ENCODE measurements around the gene PAX5.
A peak's percentile ranks its signal among the peaks of the same experiment; 100 is the strongest.

The PAX5 gene

DNA sequence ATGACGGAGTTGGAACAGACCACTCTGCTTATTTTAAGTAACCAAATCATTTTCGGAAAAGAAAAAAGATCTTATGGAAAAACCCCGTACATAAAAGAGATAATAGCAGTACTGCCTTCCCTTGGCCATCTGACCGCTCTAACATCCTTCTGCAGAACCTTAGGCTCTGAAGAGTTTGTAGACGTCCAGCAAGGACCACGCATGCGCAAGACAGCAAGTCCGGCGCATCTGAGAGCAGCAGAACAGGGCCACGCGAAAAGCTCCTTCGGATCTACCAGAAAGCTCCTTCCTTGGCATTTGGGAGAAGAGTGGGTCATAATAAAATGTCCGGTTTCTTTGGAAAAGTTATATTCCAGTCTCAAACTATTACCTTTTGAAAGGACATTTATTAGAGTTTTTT is 26.8 kb downstream of the PAX5 start:
- Histone ChIP-seq H3K36me3 (ENCODE audit: insufficient read depth, low read depth, low read length) (no peaks in the 10 kb centered on the region), H3K27me3 (ENCODE audit: insufficient read depth, low read length) (peaks cover 60% of the 10 kb centered on the region), H3K4me1 (ENCODE audit: insufficient read depth, low read length) (no peaks in the 10 kb centered on the region), H3K27ac (ENCODE audit: low read length) (no peak overlapping the region), H3K9me3 (ENCODE audit: insufficient read depth, low read depth, low read length) (no peaks in the 10 kb centered on the region), H3K4me3 (ENCODE audit: low read length) (no peak overlapping the region), H3K9ac (ENCODE audit: low read depth, low read length) (no peak overlapping the region)

DNA sequence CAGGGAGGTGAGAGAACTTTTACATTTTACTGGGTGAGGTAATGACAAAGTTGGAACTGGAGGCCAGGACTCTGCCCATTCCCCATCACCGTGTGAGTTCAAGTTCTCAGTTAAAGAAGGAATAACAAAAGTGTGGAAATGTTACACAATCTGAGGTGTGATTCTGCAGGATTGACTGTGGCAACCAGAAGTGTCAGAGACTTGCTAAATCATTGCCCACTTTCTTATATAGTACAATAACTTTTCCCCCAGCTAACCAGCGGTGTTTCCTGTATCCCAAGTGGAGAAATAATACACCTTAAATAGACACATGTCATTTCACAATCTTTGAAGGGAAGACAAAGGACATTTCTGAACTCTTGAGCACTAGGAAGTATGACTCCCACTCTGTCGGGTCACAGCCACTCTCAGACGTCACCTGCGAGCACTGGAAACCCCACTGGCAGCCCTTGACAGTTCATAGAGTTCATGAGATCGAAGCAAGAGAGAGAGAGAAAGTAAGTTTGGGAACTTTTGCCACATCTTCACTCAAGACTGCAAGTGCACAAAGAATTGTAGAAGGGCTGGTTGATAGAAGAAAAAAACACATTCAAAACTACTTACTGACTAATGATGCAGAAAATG is 28.4 kb downstream of the PAX5 start:
- H3K9ac ChIP-seq (ENCODE audit: low read depth, low read length) = no peak overlapping the region
- peaks cover 74% of the 10 kb centered on the region for H3K27me3 ChIP-seq (ENCODE audit: insufficient read depth, low read length)
- H3K4me3 ChIP-seq (ENCODE audit: low read length) = no peak overlapping the region
- H3K27ac ChIP-seq (ENCODE audit: low read length) = no peak overlapping the region
- no peaks in the 10 kb centered on the region for H3K9me3 ChIP-seq (ENCODE audit: insufficient read depth, low read depth, low read length)
- H3K4me1 ChIP-seq (ENCODE audit: insufficient read depth, low read length) = no peaks in the 10 kb centered on the region
- H3K36me3 ChIP-seq (ENCODE audit: insufficient read depth, low read depth, low read length) = no peaks in the 10 kb centered on the region

DNA sequence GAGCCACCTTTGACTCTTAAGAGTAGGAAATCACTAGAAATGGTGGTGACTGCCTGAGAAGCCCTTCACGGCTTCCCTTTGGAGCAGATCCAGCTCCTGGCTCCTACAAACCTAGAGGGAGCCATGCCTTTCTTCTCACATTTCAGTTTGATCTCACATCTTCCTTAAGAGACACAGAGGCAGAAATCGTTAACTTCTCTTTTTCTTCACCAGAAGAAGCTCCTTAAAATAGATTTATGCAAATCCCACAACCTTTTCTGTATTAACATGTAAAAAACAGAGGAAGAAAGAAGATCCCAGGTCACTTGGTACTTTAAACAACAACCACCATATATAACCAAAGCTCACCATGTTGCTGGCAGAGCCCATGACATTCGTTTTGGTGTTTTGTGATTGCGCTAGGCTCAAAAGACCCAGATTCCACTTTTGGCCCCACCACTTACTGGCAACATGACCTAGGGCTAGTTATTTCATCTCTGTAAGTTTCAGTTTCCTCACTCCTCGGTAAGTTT is 29.6 kb downstream of the PAX5 start:
- no peak overlapping the region for H3K9ac ChIP-seq (ENCODE audit: low read depth, low read length)
- no peak overlapping the region for H3K27ac ChIP-seq (ENCODE audit: low read length)
- H3K4me1 ChIP-seq (ENCODE audit: insufficient read depth, low read length) = no peaks in the 10 kb centered on the region
- no peaks in the 10 kb centered on the region for H3K9me3 ChIP-seq (ENCODE audit: insufficient read depth, low read depth, low read length)
- H3K27me3 ChIP-seq (ENCODE audit: insufficient read depth, low read length) = peaks cover 85% of the 10 kb centered on the region
- no peaks in the 10 kb centered on the region for H3K36me3 ChIP-seq (ENCODE audit: insufficient read depth, low read depth, low read length)
- H3K4me3 ChIP-seq (ENCODE audit: low read length) = no peak overlapping the region

DNA sequence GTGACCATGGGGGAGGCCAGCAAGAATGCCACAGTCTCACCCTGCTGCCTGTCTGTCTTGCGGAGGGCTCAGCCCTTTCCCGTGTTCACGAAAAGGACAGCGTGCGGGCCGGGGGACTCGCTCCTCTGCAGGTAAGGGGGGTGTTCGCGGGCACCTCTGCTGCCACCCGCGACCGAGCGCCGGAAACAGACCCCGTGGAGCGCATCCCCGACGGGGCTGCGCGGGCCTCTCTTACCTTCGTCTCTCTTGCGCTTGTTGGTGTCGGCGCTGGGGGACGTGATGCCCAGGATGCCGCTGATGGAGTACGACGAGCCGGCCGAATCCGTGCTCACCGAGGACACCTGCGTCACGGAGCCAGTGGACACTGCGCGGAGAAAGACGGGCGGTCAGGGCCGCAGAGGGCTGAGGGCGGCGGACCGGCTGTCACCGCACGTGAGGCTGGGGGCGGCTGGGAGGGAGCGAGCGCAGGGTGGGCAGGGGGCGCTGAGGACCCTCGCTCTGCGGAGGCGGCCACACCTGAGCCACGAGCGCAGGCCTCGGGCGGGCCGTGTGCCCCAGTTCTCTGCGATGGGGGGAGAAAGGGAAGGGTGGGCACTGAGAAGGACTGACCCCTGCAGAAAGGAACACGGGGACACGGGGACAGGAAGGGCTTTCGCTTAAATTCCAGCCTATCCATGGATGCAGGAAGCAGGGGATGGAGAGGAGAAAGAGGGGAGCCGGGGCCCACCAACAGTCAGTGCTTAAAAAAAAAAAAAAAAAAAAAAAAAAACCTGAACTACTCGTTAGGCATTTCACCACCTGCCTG is 31.5 kb downstream of the PAX5 start:
- H3K27me3 ChIP-seq (ENCODE audit: insufficient read depth, low read length) = peaks cover 93% of the 10 kb centered on the region
- peak overlapping the region; percentile 61 for H3K4me3 ChIP-seq (ENCODE audit: low read length)
- H3K4me1 ChIP-seq (ENCODE audit: insufficient read depth, low read length) = no peaks in the 10 kb centered on the region
- no peak overlapping the region for H3K9ac ChIP-seq (ENCODE audit: low read depth, low read length)
- H3K27ac ChIP-seq (ENCODE audit: low read length) = no peak overlapping the region
- no peaks in the 10 kb centered on the region for H3K9me3 ChIP-seq (ENCODE audit: insufficient read depth, low read depth, low read length)
- no peaks in the 10 kb centered on the region for H3K36me3 ChIP-seq (ENCODE audit: insufficient read depth, low read depth, low read length)

DNA sequence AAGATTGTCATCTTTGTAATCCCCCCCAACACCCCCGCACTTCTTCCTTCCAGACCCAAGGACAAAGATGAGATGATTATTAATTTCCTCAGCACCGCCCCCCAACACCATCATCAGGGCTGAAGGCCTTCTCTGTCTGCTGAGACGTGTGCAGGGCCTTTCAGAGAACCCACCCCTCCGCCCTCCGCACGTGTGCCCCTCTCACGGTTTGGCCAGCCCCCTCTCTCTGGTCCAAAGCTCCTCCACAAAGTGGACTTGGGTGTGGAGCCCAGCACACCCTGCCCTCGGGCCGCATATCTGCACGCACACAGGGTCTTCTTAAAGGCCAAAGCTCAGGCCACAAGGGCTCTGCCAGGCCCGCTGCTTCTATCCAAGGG is 32.0 kb downstream of the PAX5 start:
- H3K36me3 ChIP-seq (ENCODE audit: insufficient read depth, low read depth, low read length) = no peaks in the 10 kb centered on the region
- H3K9ac ChIP-seq (ENCODE audit: low read depth, low read length) = no peak overlapping the region
- H3K4me1 ChIP-seq (ENCODE audit: insufficient read depth, low read length) = no peaks in the 10 kb centered on the region
- peak overlapping the region; percentile 61; the same call in 1 of the 2 replicates for H3K4me3 ChIP-seq (ENCODE audit: low read length)
- H3K9me3 ChIP-seq (ENCODE audit: insufficient read depth, low read depth, low read length) = no peaks in the 10 kb centered on the region
- H3K27me3 ChIP-seq (ENCODE audit: insufficient read depth, low read length) = peaks cover 93% of the 10 kb centered on the region
- H3K27ac ChIP-seq (ENCODE audit: low read length) = no peak overlapping the region

DNA sequence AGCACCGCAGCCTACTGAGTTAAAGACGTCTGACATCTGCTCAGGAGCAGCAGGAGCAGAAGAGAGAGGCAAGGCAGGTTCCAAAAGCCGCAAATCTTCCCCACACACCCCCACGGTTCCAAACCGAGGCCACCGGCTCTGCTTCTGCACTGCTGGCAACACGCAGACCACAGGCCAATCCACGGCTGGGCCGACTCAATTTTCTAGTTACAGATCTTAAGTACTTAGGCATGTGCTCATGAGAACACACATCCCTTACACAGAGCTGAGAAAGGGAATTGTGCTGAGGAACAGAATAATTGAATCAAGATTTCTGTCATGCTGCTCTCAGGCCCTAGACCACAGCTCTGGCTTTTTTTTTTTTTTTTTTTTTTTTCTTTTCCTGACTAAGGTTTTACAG is 32.6 kb downstream of the PAX5 start:
- Histone ChIP-seq H3K9ac (ENCODE audit: low read depth, low read length) (no peak overlapping the region), H3K27me3 (ENCODE audit: insufficient read depth, low read length) (peaks cover 93% of the 10 kb centered on the region), H3K27ac (ENCODE audit: low read length) (no peak overlapping the region), H3K4me1 (ENCODE audit: insufficient read depth, low read length) (no peaks in the 10 kb centered on the region), H3K4me3 (ENCODE audit: low read length) (no peak overlapping the region), H3K9me3 (ENCODE audit: insufficient read depth, low read depth, low read length) (no peaks in the 10 kb centered on the region), H3K36me3 (ENCODE audit: insufficient read depth, low read depth, low read length) (no peaks in the 10 kb centered on the region)

DNA sequence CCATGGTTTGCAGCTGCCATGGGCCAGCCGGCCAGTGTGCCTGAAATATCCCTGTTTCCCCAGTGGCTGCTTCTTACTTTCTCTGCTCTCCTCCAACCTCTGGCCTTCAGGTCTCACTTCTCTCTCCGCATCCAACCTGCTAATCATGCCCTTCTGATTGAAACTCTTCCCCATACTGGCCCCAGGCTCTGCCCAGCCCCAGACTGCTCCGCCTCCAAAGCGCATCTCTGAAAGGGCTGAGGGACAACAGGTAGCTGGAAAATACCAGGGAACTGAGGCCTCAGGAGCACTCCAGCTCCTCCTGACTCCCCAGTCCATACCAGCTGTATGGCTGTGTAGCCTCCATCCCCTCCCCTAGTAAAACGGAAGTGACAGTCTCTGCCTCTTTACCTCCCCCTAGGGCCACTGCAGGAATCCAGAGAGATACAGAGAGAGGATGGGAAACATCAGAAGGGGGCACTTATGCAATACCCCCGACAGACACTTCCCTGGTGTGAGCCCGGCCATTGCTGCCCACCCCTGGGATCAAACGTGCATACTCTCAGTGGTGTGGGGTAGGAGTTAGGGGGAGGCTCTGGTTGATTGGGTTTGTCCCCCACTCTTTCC is 34.2 kb downstream of the PAX5 start:
- Histone ChIP-seq H3K4me3 (ENCODE audit: low read length) (no peak overlapping the region), H3K9me3 (ENCODE audit: insufficient read depth, low read depth, low read length) (no peaks in the 10 kb centered on the region), H3K27me3 (ENCODE audit: insufficient read depth, low read length) (peaks cover 82% of the 10 kb centered on the region), H3K36me3 (ENCODE audit: insufficient read depth, low read depth, low read length) (no peaks in the 10 kb centered on the region), H3K4me1 (ENCODE audit: insufficient read depth, low read length) (no peaks in the 10 kb centered on the region), H3K9ac (ENCODE audit: low read depth, low read length) (no peak overlapping the region), H3K27ac (ENCODE audit: low read length) (no peak overlapping the region)

DNA sequence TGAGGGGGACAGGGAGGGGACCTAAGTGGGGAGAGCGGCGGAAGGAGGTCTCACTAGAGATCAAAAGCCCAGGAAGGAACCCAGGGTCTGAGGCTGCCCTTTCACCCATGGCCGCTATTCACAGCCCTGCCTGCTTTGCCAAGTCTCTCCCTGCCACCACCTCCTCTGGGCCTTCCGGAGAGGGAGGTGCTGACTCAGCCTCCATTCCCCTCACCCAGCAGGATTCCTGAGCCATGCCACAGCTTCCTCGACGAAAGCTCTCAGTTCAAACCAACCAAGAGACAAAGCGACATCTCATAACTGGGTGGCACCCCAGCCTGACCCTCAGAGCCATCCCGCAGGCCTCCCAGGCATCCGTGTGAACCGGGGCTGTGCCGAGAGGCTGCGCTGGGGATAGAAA is 36.7 kb downstream of the PAX5 start:
- no peaks in the 10 kb centered on the region for H3K4me1 ChIP-seq (ENCODE audit: insufficient read depth, low read length)
- H3K9ac ChIP-seq (ENCODE audit: low read depth, low read length) = no peak overlapping the region
- peaks cover 63% of the 10 kb centered on the region for H3K27me3 ChIP-seq (ENCODE audit: insufficient read depth, low read length)
- H3K27ac ChIP-seq (ENCODE audit: low read length) = no peak overlapping the region
- no peaks in the 10 kb centered on the region for H3K36me3 ChIP-seq (ENCODE audit: insufficient read depth, low read depth, low read length)
- no peaks in the 10 kb centered on the region for H3K9me3 ChIP-seq (ENCODE audit: insufficient read depth, low read depth, low read length)
- H3K4me3 ChIP-seq (ENCODE audit: low read length) = no peak overlapping the region

DNA sequence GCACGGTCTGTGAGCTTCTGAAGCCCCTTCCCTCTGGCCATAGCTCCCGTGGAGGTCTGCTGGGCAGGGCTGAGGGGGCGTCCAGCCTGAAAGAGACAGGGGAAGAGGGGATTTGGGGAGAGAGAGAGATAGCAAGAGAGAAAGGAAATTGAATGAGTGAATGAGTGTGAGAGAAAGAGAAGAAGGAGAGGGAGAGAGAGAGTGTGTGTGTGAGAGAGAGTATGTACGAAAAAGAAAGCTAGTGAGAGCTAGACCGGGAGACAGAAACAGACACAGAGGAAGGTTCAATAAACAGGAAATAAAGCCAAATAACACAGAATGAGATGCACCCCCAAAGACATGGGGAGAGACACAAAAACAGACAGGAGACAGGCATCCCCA is 37.4 kb downstream of the PAX5 start:
- no peaks in the 10 kb centered on the region for H3K36me3 ChIP-seq (ENCODE audit: insufficient read depth, low read depth, low read length)
- H3K27ac ChIP-seq (ENCODE audit: low read length) = no peak overlapping the region
- peaks cover 63% of the 10 kb centered on the region for H3K27me3 ChIP-seq (ENCODE audit: insufficient read depth, low read length)
- H3K9me3 ChIP-seq (ENCODE audit: insufficient read depth, low read depth, low read length) = no peaks in the 10 kb centered on the region
- no peak overlapping the region for H3K4me3 ChIP-seq (ENCODE audit: low read length)
- H3K9ac ChIP-seq (ENCODE audit: low read depth, low read length) = no peak overlapping the region
- H3K4me1 ChIP-seq (ENCODE audit: insufficient read depth, low read length) = no peaks in the 10 kb centered on the region

DNA sequence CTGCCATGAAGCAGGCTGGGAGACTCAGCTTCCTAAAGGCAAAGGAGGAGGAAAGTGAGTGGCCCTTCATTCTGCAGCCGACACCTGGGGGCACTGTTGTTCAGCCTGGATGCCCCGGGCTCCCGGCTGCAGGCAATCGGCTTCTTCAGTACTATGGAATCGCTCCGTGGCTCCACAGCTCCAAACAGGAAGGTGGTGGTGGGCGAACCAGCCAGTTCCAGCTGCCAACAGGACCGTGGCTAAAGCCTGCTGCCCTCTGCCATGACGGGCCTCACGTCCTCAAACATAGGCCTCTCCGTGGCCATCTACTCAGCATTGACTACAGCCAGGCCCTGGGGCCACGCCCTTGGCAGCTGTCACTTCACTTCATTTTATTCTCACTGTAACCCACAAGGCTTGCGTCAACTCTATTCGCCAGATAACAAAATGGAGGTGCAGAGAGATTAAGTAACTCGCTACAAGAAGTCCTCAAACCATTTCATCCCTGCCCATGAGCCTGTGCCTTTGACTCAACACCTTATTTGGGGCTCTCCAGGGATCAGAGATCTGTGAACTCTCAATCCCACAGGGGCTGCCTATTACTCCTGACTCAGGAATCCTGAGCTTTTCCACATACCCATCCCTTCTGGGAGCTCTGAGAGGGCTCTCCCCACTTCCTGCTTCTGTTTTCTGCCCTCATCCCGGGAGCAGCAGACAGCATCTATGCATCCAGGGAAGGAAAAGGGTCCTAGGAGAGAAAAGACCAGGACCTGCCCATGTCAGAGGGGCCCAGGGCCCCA is 38.0 kb downstream of the PAX5 start:
- Histone ChIP-seq H3K4me3 (ENCODE audit: low read length) (peak overlapping the region; percentile 46), H3K9ac (ENCODE audit: low read depth, low read length) (no peak overlapping the region), H3K36me3 (ENCODE audit: insufficient read depth, low read depth, low read length) (no peaks in the 10 kb centered on the region), H3K9me3 (ENCODE audit: insufficient read depth, low read depth, low read length) (no peaks in the 10 kb centered on the region), H3K27ac (ENCODE audit: low read length) (no peak overlapping the region), H3K27me3 (ENCODE audit: insufficient read depth, low read length) (peaks cover 62% of the 10 kb centered on the region), H3K4me1 (ENCODE audit: insufficient read depth, low read length) (no peaks in the 10 kb centered on the region)

DNA sequence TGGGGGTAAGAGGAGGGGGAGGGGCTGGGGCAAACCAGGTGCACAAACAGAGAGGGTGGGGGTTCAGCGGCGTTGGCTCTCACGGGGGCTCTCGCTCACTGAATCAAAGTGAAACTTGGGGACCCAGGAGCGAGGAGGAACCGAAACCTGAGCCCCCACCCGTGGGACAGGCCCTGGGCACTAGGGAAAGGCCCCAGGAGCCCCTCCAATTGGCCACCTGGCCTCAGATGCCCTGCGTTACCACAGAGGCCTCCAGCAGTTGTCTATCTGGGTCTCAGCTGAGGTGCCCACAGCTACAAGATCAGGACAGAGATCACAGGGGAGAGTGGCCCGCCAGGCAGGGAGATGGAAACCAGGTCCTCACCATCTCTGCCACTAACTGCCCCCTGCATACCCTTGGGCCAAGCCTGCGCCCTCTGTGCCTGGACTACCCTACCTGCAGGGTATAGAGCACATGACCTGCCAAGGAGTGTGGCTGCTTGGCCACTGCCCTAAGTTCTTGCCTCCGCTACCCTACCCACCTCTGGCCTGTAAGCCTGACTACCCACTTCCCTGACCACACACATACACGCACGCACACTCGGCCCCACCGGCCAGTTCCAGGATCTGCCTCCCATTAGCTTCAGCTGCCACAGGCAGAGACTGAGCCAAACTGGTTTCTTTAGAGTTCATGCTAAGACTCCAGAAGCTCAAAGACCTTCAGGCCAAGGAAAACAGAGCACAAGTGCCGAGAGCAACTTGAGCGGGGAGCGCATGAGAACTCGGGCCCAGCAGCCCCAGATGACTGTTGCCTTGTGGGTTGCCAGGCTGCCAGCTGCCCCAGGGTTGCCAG is 39.9 kb downstream of the PAX5 start:
- Histone ChIP-seq H3K4me3 (ENCODE audit: low read length) (no peak overlapping the region), H3K4me1 (ENCODE audit: insufficient read depth, low read length) (no peaks in the 10 kb centered on the region), H3K9me3 (ENCODE audit: insufficient read depth, low read depth, low read length) (no peaks in the 10 kb centered on the region), H3K9ac (ENCODE audit: low read depth, low read length) (no peak overlapping the region), H3K36me3 (ENCODE audit: insufficient read depth, low read depth, low read length) (no peaks in the 10 kb centered on the region), H3K27me3 (ENCODE audit: insufficient read depth, low read length) (peaks cover 63% of the 10 kb centered on the region), H3K27ac (ENCODE audit: low read length) (no peak overlapping the region)
